GM19324 (cell line): ENCODE measurements around the gene BTK.

Experiments used
- ATAC-seq: cut with Tn5 transposase; IDR thresholded peaks from one replicate; pipeline ENCODE4 v1.9.1; 2021; ENCODE audit warnings: mild to moderate bottlenecking, moderate library complexity; ENCODE audit not compliant: unreplicated experiment, low FRiP score

BTK gene

GRCh38 chrX:101394372-101394771 is 8.4 kb upstream of the BTK start:
- ATAC-seq: no peak

GRCh38 chrX:101393530-101394305 is 7.7 kb upstream of the BTK start:
- ATAC-seq: no peak

GRCh38 chrX:101391831-101392230 is 5.8 kb upstream of the BTK start:
- ATAC-seq: no peak

GRCh38 chrX:101390664-101391525 is 4.9 kb upstream of the BTK start, which contains the start of gene RPL36A:
Gene RPL36A (plus strand): TSS chrX:101391011. CDS start chrX:101391044, 33 bp downstream.
- peak; percentile 80 for ATAC-seq

GRCh38 chrX:101388604-101389003 is 2.6 kb upstream of the BTK start:
- ATAC-seq: no peak

- ATAC-seq: no peak
These were observed 523 bp upstream of the BTK start for GRCh38 chrX:101386542-101386885.

- ATAC-seq: no peak
These were observed 836 bp downstream of the BTK start for GRCh38 chrX:101385026-101385684.

- peak; percentile 79 for ATAC-seq
These were observed 2.2 kb downstream of the BTK start for GRCh38 chrX:101383679-101384205.

GRCh38 chrX:101377547-101377946 is 8.4 kb downstream of the BTK start:
- no peak for ATAC-seq

- no peak for ATAC-seq
These were observed 15.0 kb downstream of the BTK start for GRCh38 chrX:101370888-101371504.

GRCh38 chrX:101369687-101370086 is 16.3 kb downstream of the BTK start:
- no peak for ATAC-seq

- no peak for ATAC-seq
These were observed 17.2 kb downstream of the BTK start for GRCh38 chrX:101368800-101369199.

GRCh38 chrX:101365301-101365795 is 20.6 kb downstream of the BTK start:
- no peak for ATAC-seq

GRCh38 chrX:101362757-101363156 is 23.2 kb downstream of the BTK start:
- ATAC-seq: no peak

- ATAC-seq: no peak
These were observed 23.9 kb downstream of the BTK start for GRCh38 chrX:101362116-101362515.

- no peak for ATAC-seq
These were observed 25.6 kb downstream of the BTK start for GRCh38 chrX:101360390-101360789.

GRCh38 chrX:101359966-101360365 is 26.0 kb downstream of the BTK start:
- ATAC-seq: no peak

GRCh38 chrX:101357166-101357795 is 28.7 kb downstream of the BTK start:
- no peak for ATAC-seq

- ATAC-seq: no peak
These were observed 36.8 kb downstream of the BTK start for GRCh38 chrX:101349193-101349562.
